A549 (cell line): ENCODE results near the gene PALS2. TPM values are rescaled to one million over a fixed set of nuclear protein-coding genes. Genes with fewer than 3 reads are reported as not detected.

Experiments
- ATAC-seq, 2 experiments: fragments of 200-7000 bp in 1 of 2; fragments of >200 bp in 1 of 2; cut with Nextera tagmentation in 1 of 2; cut with Tn5 transposase in 1 of 2; 3 replicates each; pipeline versions ENCODE4 v1.8.0 to v1.9.1; 2018 to 2020; ENCODE audit warnings: mild to moderate bottlenecking in 1 of 2, moderate library complexity in 1 of 2
- CTCF ChIA-PET: fragments of 300-600 bp; sonication (Branson Sonifier 250); formaldehyde crosslinking; extraction: SDS; loops from one replicate; lab custom pipeline; 2021; ENCODE audit warnings: antibody characterized with exemption, inconsistent platforms; lab: Yijun Ruan, JAX
- POLR2A ChIA-PET: fragments of 350-600 bp; formaldehyde crosslinking; extraction: SDS; loops from one replicate; lab custom pipeline; 2021; ENCODE audit warnings: antibody characterized with exemption, inconsistent platforms; lab: Yijun Ruan, JAX
- DNase-seq, 2 experiments: peaks; one replicate each; pipeline versions ENCODE4 v3.0.0 to v3.0.0-alpha.2; 2011 to 2016; ENCODE audit warnings: low read depth in 1 of 2, low spot score in 1 of 2
- FAIRE-seq: peaks from 2 replicates; lab custom pipeline; 2011; peaks lifted over from hg19 to GRCh38; lab: Jason Lieb, UNC
- H3K27ac ChIP-seq, 2 experiments: fragments of >200 bp; sonication (Bioruptor Twin); formaldehyde crosslinking; 3 replicates each; pipeline ENCODE4 v1.5.1; 2016 to 2017
- H3K4me1 ChIP-seq: fragments of >200 bp; sonication (Bioruptor Twin); formaldehyde crosslinking; 3 replicates; pipeline ENCODE4 v1.6.1; 2016
- H3K4me2 ChIP-seq: fragments of >200 bp; sonication (Bioruptor Twin); formaldehyde crosslinking; 3 replicates; pipeline ENCODE4 v1.6.1; 2016
- H3K4me3 ChIP-seq: fragments of >200 bp; sonication (Bioruptor Twin); formaldehyde crosslinking; 3 replicates; pipeline ENCODE4 v1.5.1; 2016
- H3K9me3 ChIP-seq: fragments of >200 bp; sonication (Bioruptor Twin); formaldehyde crosslinking; 3 replicates; pipeline ENCODE4 v1.6.1; 2016
- BCL3 ChIP-seq: fragments of >200 bp; sonication (Bioruptor Twin); formaldehyde crosslinking; IDR thresholded peaks from 3 replicates; pipeline ENCODE4 v1.6.1; 2016
- BHLHE40 ChIP-seq: IDR thresholded peaks from 2 replicates; pipeline ENCODE4 v1.6.1; 2012; ENCODE audit warnings: low read depth, low read length, inconsistent platforms
- CBX8 ChIP-seq: fragments of 200-600 bp; sonication (generic); IDR thresholded peaks from 2 replicates; pipeline ENCODE4 v1.6.1; 2016
- CEBPB ChIP-seq, 2 experiments: fragments of >200 bp in 1 of 2; sonication (Bioruptor Twin) in 1 of 2; formaldehyde crosslinking in 1 of 2; IDR thresholded peaks; 2 replicates each; pipeline ENCODE4 v1.6.1; 2012 to 2016
- CHD2 ChIP-seq: fragments of 150-350 bp; IDR thresholded peaks from 2 replicates; pipeline ENCODE4 v1.6.1; 2014; ENCODE audit warnings: low read length; ENCODE audit not compliant: partially characterized antibody
- CTCF ChIP-seq: fragments of >200 bp; sonication (Bioruptor Twin); formaldehyde crosslinking; IDR thresholded peaks from 3 replicates; pipeline ENCODE4 v1.5.1; 2016
- EHMT2 ChIP-seq: fragments of 200-600 bp; sonication (generic); IDR thresholded peaks from 2 replicates; pipeline ENCODE4 v1.6.1; 2016; ENCODE audit warnings: antibody characterized with exemption, low read depth, mild to moderate bottlenecking, moderate library complexity
- GATA3 ChIP-seq: IDR thresholded peaks from 2 replicates; pipeline ENCODE4 v1.6.1; 2012; ENCODE audit warnings: borderline replicate concordance
- HES2 ChIP-seq: fragments of >200 bp; sonication (Bioruptor Twin); formaldehyde crosslinking; IDR thresholded peaks from 2 replicates; pipeline ENCODE4 v1.6.1; 2016
- JUNB ChIP-seq: fragments of >200 bp; sonication (Bioruptor Twin); formaldehyde crosslinking; IDR thresholded peaks from 2 replicates; pipeline ENCODE4 v1.6.1; 2016
- KDM1A ChIP-seq: fragments of 200-600 bp; sonication (generic); IDR thresholded peaks from 2 replicates; pipeline ENCODE4 v1.6.1; 2016; ENCODE audit warnings: low read depth, mild to moderate bottlenecking
- KDM5A ChIP-seq: fragments of 200-600 bp; sonication (generic); IDR thresholded peaks from 2 replicates; pipeline ENCODE4 v1.6.1; 2016; ENCODE audit warnings: antibody characterized with exemption, mild to moderate bottlenecking
- MAFK ChIP-seq: fragments of 450-650 bp; IDR thresholded peaks from 2 replicates; pipeline ENCODE4 v1.6.1; 2014; ENCODE audit not compliant: partially characterized antibody
- MAX ChIP-seq: IDR thresholded peaks from 2 replicates; pipeline ENCODE4 v1.6.1; 2012
- NFE2L2 ChIP-seq: fragments of 150-350 bp; conservative IDR thresholded peaks from 2 replicates; pipeline ENCODE4 v1.6.1; 2014; ENCODE audit warnings: low read length
- NPAS2 ChIP-seq: fragments of 250-450 bp; sonication (Bioruptor Pico); IDR thresholded peaks from 2 replicates; pipeline ENCODE4 v1.8.0; 2022; ENCODE audit warnings: mild to moderate bottlenecking, moderate library complexity, borderline replicate concordance
- NR3C1 ChIP-seq: fragments of >200 bp; sonication (Bioruptor Twin); formaldehyde crosslinking; IDR thresholded peaks from 3 replicates; pipeline ENCODE4 v1.6.1; 2017
- RFX5 ChIP-seq: fragments of 450-650 bp; IDR thresholded peaks from 2 replicates; pipeline ENCODE4 v1.7.1; 2014; ENCODE audit warnings: antibody characterized with exemption, mild to moderate bottlenecking, moderate library complexity
- USF2 ChIP-seq: fragments of 450-650 bp; IDR thresholded peaks from 2 replicates; pipeline ENCODE4 v1.6.1; 2014; ENCODE audit warnings: antibody characterized with exemption
- ZNF302 ChIP-seq: fragments of 250-450 bp; sonication (Bioruptor Pico); IDR thresholded peaks from 2 replicates; pipeline ENCODE4 v1.9.0; 2021; ENCODE audit warnings: inconsistent platforms, mild to moderate bottlenecking, moderate library complexity
- ZSCAN20 ChIP-seq: fragments of 250-450 bp; sonication (Bioruptor Pico); IDR thresholded peaks from 2 replicates; pipeline ENCODE4 v1.8.0; 2022; ENCODE audit warnings: mild to moderate bottlenecking, moderate library complexity
- WGBS: methylation state at CpG from one replicate; pipeline ENCODE4 v1.1.6; 2017; ENCODE audit errors: missing lambda C conversion rate; 5-methylcytosine and 5-hydroxymethylcytosine counted together
- polyA plus RNA-seq, 4 experiments: library from polyadenylated mRNA; depleted of rRNA in 3 of 4; stranded (reverse); fragments of >200 nt; fragmentation: RNase III in 1 of 4; extraction: RNeasy Plus Mini Kit Qiagen cat#74134 plus additional on column Dnase treatment in 1 of 4; gene quantifications; 2 replicates in 3 of 4; 3 replicates in 1 of 4; pipeline ENCODE4 v1.2.3, GENCODE V29; 2011 to 2017

PALS2 gene
- polyA plus RNA-seq, 2 of the 4 experiments (the other 2 are of a cell fraction): 16.4 to 17.8 TPM

- H3K9me3 ChIP-seq: no peaks in the 10 kb centered on the region
- ATAC-seq: peak in 1 of 2 experiments; percentile 46; a peak in 3 of 6 replicates
These were observed 7.2 kb downstream of the PALS2 start for GRCh38 chr7:24580283-24580946.

GRCh38 chr7:24582166-24582565 is 8.9 kb downstream of the PALS2 start:
- POLR2A ChIA-PET: interaction anchor here (0.6 kb wide), 1 partner anchor 543 kb away, joined by 3 read pairs; the partner anchor contains the start of gene CYCS

More at GRCh38 chr7:24580283-24580946, 7.2 kb downstream of the PALS2 start:
- WGBS: 13% methylated on average over 2 of the region's 2 CpGs
- FAIRE-seq: no peak
- H3K27ac ChIP-seq: no peak overlapping the region
- TF ChIP-seq MAFK: peak; percentile 33
- TF ChIP-seq KDM1A: no peak
- TF ChIP-seq GATA3: peak; percentile 46; the same call in 1 of the 2 replicates
- ChIA-PET CTCF (interaction anchor here (0.9 to 1.4 kb wide), 3 partner anchors 11 to 86 kb away, joined by 3 read pairs; no protein-coding TSS in a partner anchor), POLR2A (no interaction called here)
- H3K4me2 ChIP-seq: peak overlapping the region; percentile 10
- no peak overlapping the region for H3K4me3 ChIP-seq
- H3K4me1 ChIP-seq: peaks cover 35% of the 10 kb centered on the region
- peak in 1 of 2 experiments; percentile 39 for DNase-seq

More at GRCh38 chr7:24582166-24582565, 8.9 kb downstream of the PALS2 start:
- FAIRE-seq: no peak
- H3K9me3 ChIP-seq: no peaks in the 10 kb centered on the region
- CTCF ChIA-PET: no interaction called here
- TF ChIP-seq USF2: no peak
- no peak for TF ChIP-seq CEBPB (IDR thresholded peaks at IDR 0.05)
- TF ChIP-seq ZSCAN20 (CRISPR knock-in tag): no peak
- no peak for TF ChIP-seq KDM1A
- no peak for TF ChIP-seq NFE2L2
- TF ChIP-seq ZNF302 (CRISPR knock-in tag): no peak
- no peak for TF ChIP-seq CTCF
- no peak for TF ChIP-seq EHMT2
- no peak for TF ChIP-seq MAFK
- no peak for TF ChIP-seq RFX5
- no peak for TF ChIP-seq BCL3
- TF ChIP-seq BHLHE40: no peak
- no peak for TF ChIP-seq KDM5A
- no peak for TF ChIP-seq MAX
- TF ChIP-seq CHD2: no peak
- TF ChIP-seq NR3C1: no peak
- TF ChIP-seq NPAS2 (CRISPR knock-in tag): no peak
- TF ChIP-seq CBX8: no peak
- TF ChIP-seq HES2: no peak
- no peak for TF ChIP-seq JUNB
- TF ChIP-seq, all 56 proteins: peak for 0
- DNase-seq (no peak), ATAC-seq (no peak)
- H3K4me1 ChIP-seq: peaks cover 21% of the 10 kb centered on the region
- H3K4me3 ChIP-seq: no peak overlapping the region
- H3K4me2 ChIP-seq: no peak overlapping the region
- 85% methylated on average over 2 of the region's 2 CpGs for WGBS
- no peak overlapping the region for H3K27ac ChIP-seq
